HCT116 (cell line): Measurements from ENCODE around the gene PARM1. TPM values are rescaled to one million over a fixed set of nuclear protein-coding genes. Genes with fewer than 3 reads are reported as not detected.

Source experiments
- ATAC-seq: fragments of 200-7000 bp; cut with Tn5 transposase; 2 replicates; pipeline ENCODE4 v1.9.1; 2020; ENCODE audit warnings: mild to moderate bottlenecking, moderate library complexity
- BruUV-seq: library from RNA; stranded (reverse); fragments of 400-500 nt; replicated peaks from 2 replicates; lab custom pipeline; 2021; lab: Mats Ljungman, UMichigan
- CTCF ChIA-PET: fragments of 300-600 bp; sonication (Branson Sonifier 250); formaldehyde crosslinking; loops from one replicate; lab custom pipeline; 2021; ENCODE audit warnings: antibody characterized with exemption; lab: Charles Lee
- POLR2A ChIA-PET: fragments of 300-600, 350-600 bp; sonication (Branson Sonifier 250); formaldehyde crosslinking; loops from one replicate; lab custom pipeline; 2021; ENCODE audit warnings: antibody characterized with exemption; lab: Charles Lee
- RAD21 ChIA-PET, 2 experiments: fragments of 300-600 bp; sonication (Branson Sonifier 250); formaldehyde crosslinking; loops; one replicate each; lab custom pipeline; 2023; ENCODE audit warnings: low total read pairs in 2 of 2; ENCODE audit not compliant: uncharacterized antibody in 2 of 2, unreplicated experiment in 2 of 2, low non-redundant PET in 1 of 2; lab: Charles Lee
- DNase-seq: peaks from one replicate; pipeline ENCODE4 v3.0.0-alpha.2; 2010; ENCODE audit warnings: low read depth, low spot score
- H2AFZ ChIP-seq: fragments of 200-600 bp; shearing (Covaris generic), sonication (generic); 2 replicates; pipeline ENCODE4 v1.6.1; 2017; ENCODE audit warnings: low read depth, mixed run types, mixed read lengths, antibody characterized with exemption, low read length; ENCODE audit not compliant: poor library complexity, severe bottlenecking
- H3K27ac ChIP-seq: 2 replicates; pipeline ENCODE4 v1.5.1; 2012; ENCODE audit warnings: low read depth, low read length
- H3K27me3 ChIP-seq: fragments of 200-600 bp; sonication (generic); 2 replicates; pipeline ENCODE4 v1.6.1; 2016; ENCODE audit warnings: mixed run types, low read length, mixed read lengths; ENCODE audit not compliant: insufficient read depth
- H3K36me3 ChIP-seq, 2 experiments: fragments of 200-500 bp in 1 of 2; fragments of 200-600 bp in 1 of 2; sonication (Bioruptor generic) in 1 of 2; sonication (generic) in 1 of 2; 2 replicates each; pipeline versions ENCODE4 v1.5.1 to v1.6.1; 2014 to 2016; ENCODE audit warnings: low read length in 2 of 2, inconsistent platforms in 1 of 2, mixed read lengths in 1 of 2, mixed run types in 1 of 2; ENCODE audit not compliant: insufficient read depth in 2 of 2, control insufficient read depth in 1 of 2
- H3K4me1 ChIP-seq, 2 experiments: fragments of 200-600 bp in 1 of 2; sonication (generic) in 1 of 2; 2 replicates each; pipeline versions ENCODE4 v1.5.1 to v1.6.1; 2012 to 2017; ENCODE audit warnings: low read length in 2 of 2, inconsistent platforms in 1 of 2, mild to moderate bottlenecking in 1 of 2, mixed read lengths in 1 of 2, mixed run types in 1 of 2, moderate library complexity in 1 of 2; ENCODE audit not compliant: insufficient read depth in 2 of 2, control insufficient read depth in 1 of 2
- H3K4me2 ChIP-seq: fragments of 200-600 bp; sonication (generic); 2 replicates; pipeline ENCODE4 v1.6.1; 2017; ENCODE audit warnings: mixed run types, low read length, mixed read lengths
- H3K4me3 ChIP-seq, 2 experiments: fragments of 200-600 bp in 1 of 2; sonication (generic) in 1 of 2; replicated peaks in 1 of 2; 2 replicates each; pipeline ENCODE4 v1.5.1; 2011 to 2016; ENCODE audit warnings: low read length in 2 of 2, control low read depth in 1 of 2, low read depth in 1 of 2, mild to moderate bottlenecking in 1 of 2, mixed read lengths in 1 of 2, mixed run types in 1 of 2
- H3K79me2 ChIP-seq: fragments of 200-600 bp; sonication (generic); 2 replicates; pipeline ENCODE4 v1.6.1; 2017; ENCODE audit warnings: mild to moderate bottlenecking, mixed run types, low read length, moderate library complexity, mixed read lengths; ENCODE audit not compliant: insufficient read depth
- H3K9ac ChIP-seq: fragments of 200-600 bp; sonication (generic); 2 replicates; pipeline ENCODE4 v1.6.1; 2016; ENCODE audit warnings: low read length, mixed read lengths
- H3K9me2 ChIP-seq: fragments of 200-600 bp; sonication (generic), shearing (Covaris generic); 2 replicates; pipeline ENCODE4 v1.6.1; 2017; ENCODE audit warnings: mixed run types, mild to moderate bottlenecking, moderate library complexity; ENCODE audit not compliant: insufficient read depth
- H3K9me3 ChIP-seq, 2 experiments: fragments of 200-500 bp in 1 of 2; fragments of 200-600 bp in 1 of 2; sonication (Bioruptor generic) in 1 of 2; sonication (generic) in 1 of 2; 2 replicates each; pipeline ENCODE4 v1.6.1; 2014 to 2017; ENCODE audit warnings: low read length in 2 of 2, mixed read lengths in 2 of 2, inconsistent platforms in 1 of 2, low read depth in 1 of 2, mild to moderate bottlenecking in 1 of 2, mixed run types in 1 of 2, moderate library complexity in 1 of 2; ENCODE audit not compliant: control insufficient read depth in 1 of 2, insufficient read depth in 1 of 2
- H4K20me1 ChIP-seq: fragments of 200-600 bp; sonication (generic), shearing (Covaris generic); 2 replicates; pipeline ENCODE4 v1.6.1; 2017; ENCODE audit warnings: mixed run types, mild to moderate bottlenecking, moderate library complexity; ENCODE audit not compliant: insufficient read depth
- CTCF ChIP-seq, 3 experiments: fragments of 200-600 bp in 1 of 3; sonication (generic) in 1 of 3; IDR thresholded peaks in 2 of 3; conservative IDR thresholded peaks in 1 of 3; 2 replicates each; pipeline ENCODE4 v1.5.1; 2012 to 2017; ENCODE audit warnings: low read depth in 2 of 3, low read length in 2 of 3, antibody characterized with exemption in 1 of 3, borderline replicate concordance in 1 of 3, control low read depth in 1 of 3, mild to moderate bottlenecking in 1 of 3, mixed read lengths in 1 of 3, mixed run types in 1 of 3, moderate library complexity in 1 of 3; ENCODE audit not compliant: insufficient read depth in 1 of 3
- EZH2phosphoT487 ChIP-seq: fragments of 200-600 bp; IDR thresholded peaks from 2 replicates; pipeline ENCODE4 v1.6.1; 2018; ENCODE audit warnings: antibody characterized with exemption, borderline replicate concordance
- MAX ChIP-seq: IDR thresholded peaks from 2 replicates; pipeline ENCODE4 v1.6.1; 2012
- POLR2AphosphoS5 ChIP-seq: IDR thresholded peaks from 2 replicates; pipeline ENCODE4 v1.6.1; 2011; ENCODE audit warnings: mild to moderate bottlenecking, low read depth, low read length, moderate library complexity
- RAD21 ChIP-seq: IDR thresholded peaks from 2 replicates; pipeline ENCODE4 v1.6.1; 2012; ENCODE audit warnings: low read depth, mild to moderate bottlenecking
- REST ChIP-seq: IDR thresholded peaks from 2 replicates; pipeline ENCODE4 v1.6.1; 2012; ENCODE audit warnings: low read depth
- SIN3A ChIP-seq: IDR thresholded peaks from 2 replicates; pipeline ENCODE4 v1.6.1; 2012; ENCODE audit warnings: low read depth
- SP1 ChIP-seq: IDR thresholded peaks from 2 replicates; pipeline ENCODE4 v1.6.1; 2012; ENCODE audit warnings: low read depth
- SRF ChIP-seq: IDR thresholded peaks from 2 replicates; pipeline ENCODE4 v1.6.1; 2012; ENCODE audit warnings: low read depth
- TCF7L2 ChIP-seq: IDR thresholded peaks from 2 replicates; pipeline ENCODE4 v1.7.0; 2011; ENCODE audit warnings: borderline replicate concordance, inconsistent platforms; ENCODE audit not compliant: insufficient read depth, insufficient read length; ENCODE audit errors: extremely low read depth
- YY1 ChIP-seq: IDR thresholded peaks from 2 replicates; pipeline ENCODE4 v1.6.1; 2011; ENCODE audit warnings: low read length, low read depth, moderate library complexity, mild to moderate bottlenecking; ENCODE audit not compliant: insufficient replicate concordance; ENCODE audit errors: extremely low read depth
- ZFX ChIP-seq: fragments of 450-650 bp; IDR thresholded peaks from 2 replicates; pipeline ENCODE4 v1.6.1; 2017
- intact Hi-C: fragments of 100-400 bp; cut with micrococcal nuclease; formaldehyde crosslinking; loops from 2 replicates; pipeline ENCODE4 v1.10.0; 2022
- total RNA-seq: library from RNA; stranded (reverse); gene quantifications from one replicate; pipeline ENCODE4 v1.2.1, GENCODE V29; 2021; ENCODE audit not compliant: unreplicated experiment
- TF ChIP-seq, protein P1 (sequence below): IDR thresholded peaks from 2 replicates; pipeline ENCODE4 v1.6.1; 2012

The PARM1 gene
- total RNA-seq, 1 experiment from 2014 or later, result 11.7 TPM

DNA sequence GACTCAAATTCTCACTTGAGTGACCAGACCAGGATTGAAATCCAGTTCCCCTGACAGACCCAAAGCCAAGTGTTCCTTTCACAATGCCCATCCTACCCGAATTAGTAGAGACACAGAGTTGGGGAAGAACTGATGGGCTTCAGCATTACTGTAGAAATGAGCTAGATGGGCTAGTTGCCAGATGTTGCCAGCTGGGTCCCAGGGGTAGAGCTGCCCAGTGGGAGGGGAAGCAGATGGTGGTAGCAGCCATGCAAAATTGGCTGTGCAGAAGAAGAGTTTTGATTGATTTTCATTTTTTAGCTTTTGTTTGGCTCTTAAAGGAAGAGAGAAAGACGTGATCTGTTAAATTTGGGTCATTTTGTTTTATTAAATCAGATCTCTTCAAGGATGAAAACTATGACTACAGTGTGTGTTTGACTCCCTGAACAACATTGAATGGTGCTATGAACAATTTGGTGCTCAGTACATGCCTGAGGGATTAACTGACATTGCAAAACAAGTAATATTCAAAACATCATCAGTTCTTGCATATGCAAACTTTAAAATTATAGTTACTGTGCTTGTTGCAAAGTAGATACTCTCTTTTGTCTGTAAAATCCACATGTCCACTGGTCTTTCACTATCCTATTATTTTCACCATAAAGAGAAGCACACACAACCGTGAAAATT is 86.0 kb downstream of the PARM1 start:
- intact Hi-C loops, result no loop called here
- TF ChIP-seq POLR2AphosphoS5 (no peak), REST (no peak)
- TF ChIP-seq, all 23 proteins: peak for 0
- ChIA-PET RAD21 (no interaction called here), CTCF (no interaction called here), POLR2A (no interaction called here)
- no peak for DNase-seq
- Histone ChIP-seq H3K9me2 (no peaks in the 10 kb centered on the region), H2AFZ (no peak overlapping the region), H4K20me1 (no peaks in the 10 kb centered on the region), H3K9ac (no peak overlapping the region), H3K27me3 (no peaks in the 10 kb centered on the region), H3K4me3 (no peak overlapping the region), H3K36me3 (no peaks in the 10 kb centered on the region), H3K9me3 (no peaks in the 10 kb centered on the region), H3K4me2 (no peak overlapping the region), H3K4me1 (peaks cover 0 to 8% of the 10 kb centered on the region in 2 experiments; a peak in 1 of 4 replicates), H3K79me2 (no peaks in the 10 kb centered on the region), H3K27ac (no peak overlapping the region)
- no peak for ATAC-seq
- no TSS peak for BruUV-seq

DNA sequence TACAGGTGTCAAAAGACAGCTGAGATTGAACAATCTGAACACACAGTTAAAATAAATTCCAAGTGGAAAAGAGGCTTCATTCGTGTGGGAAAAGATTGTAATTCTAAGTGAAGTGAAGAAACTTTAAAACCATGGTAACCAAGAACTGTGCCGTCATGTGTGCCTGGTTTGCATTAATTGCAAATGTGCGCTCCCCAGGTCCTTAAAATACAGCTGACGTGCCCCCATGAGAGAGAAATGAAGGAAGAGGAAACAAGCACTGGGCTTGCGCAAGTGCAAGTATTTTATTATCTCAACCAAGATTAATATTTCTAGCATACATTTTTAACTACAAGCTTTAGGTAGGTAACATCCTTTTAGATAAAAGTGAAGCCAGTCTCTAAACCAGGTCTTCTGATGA is 92.5 kb downstream of the PARM1 start:
- no peak overlapping the region for H2AFZ ChIP-seq
- ChIA-PET POLR2A (no interaction called here), RAD21 (no interaction called here), CTCF (no interaction called here)
- H3K27ac ChIP-seq, result no peak overlapping the region
- no peaks in the 10 kb centered on the region for H3K27me3 ChIP-seq
- no peaks in the 10 kb centered on the region for H3K79me2 ChIP-seq
- H3K4me1 ChIP-seq, result no peaks in the 10 kb centered on the region
- intact Hi-C loops, result no loop called here
- H3K9me2 ChIP-seq, result no peaks in the 10 kb centered on the region
- H3K36me3 ChIP-seq, result no peaks in the 10 kb centered on the region
- H3K9ac ChIP-seq, result no peak overlapping the region
- no peaks in the 10 kb centered on the region for H3K9me3 ChIP-seq
- H3K4me2 ChIP-seq, result no peak overlapping the region
- BruUV-seq, result no TSS peak
- no peak for ATAC-seq
- H3K4me3 ChIP-seq, result no peak overlapping the region
- H4K20me1 ChIP-seq, result no peaks in the 10 kb centered on the region
- no peak for DNase-seq
- TF ChIP-seq RAD21 (no peak), ZFX (no peak), TCF7L2 (no peak), CTCF (IDR thresholded peaks at IDR 0.05 in 2 of 3, conservative IDR thresholded peaks at IDR 0.05 in 1 of 3; ENCODE audit: borderline replicate concordance in 1 of 3, insufficient read depth in 1 of 3, low read depth in 2 of 3, low read length in 2 of 3) (no peak), SRF (no peak), SP1 (no peak), POLR2AphosphoS5 (no peak), SIN3A (no peak), EZH2phosphoT487 (no peak), YY1 (no peak), MAX (no peak)
- TF ChIP-seq, protein P1, sequence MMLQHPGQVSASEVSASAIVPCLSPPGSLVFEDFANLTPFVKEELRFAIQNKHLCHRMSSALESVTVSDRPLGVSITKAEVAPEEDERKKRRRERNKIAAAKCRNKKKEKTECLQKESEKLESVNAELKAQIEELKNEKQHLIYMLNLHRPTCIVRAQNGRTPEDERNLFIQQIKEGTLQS, result no peak
